Gastrocnemius medialis (tissue), 4 donors: ENCODE results near the gene HINFP. TPM values are rescaled to one million over a fixed set of nuclear protein-coding genes. Genes with fewer than 3 reads are reported as not detected.

Experiments used
- ATAC-seq, 2 donors: fragments of 150-250 bp; one replicate each; pipeline ENCODE4 v1.9.1; 2016
- DNase-seq, 2 donors: peaks; one replicate each; pipeline ENCODE4 v3.0.0-alpha.2; 2019
- H3K27ac ChIP-seq, 4 donors: fragments of 200-600 bp; sonication (generic); 1 replicate in 1 of 4; 2 replicates in 3 of 4; pipeline ENCODE4 v1.5.1; 2016 to 2018; ENCODE audit warnings: mild to moderate bottlenecking in 2 of 4, moderate library complexity in 1 of 4
- H3K27me3 ChIP-seq, 3 donors: fragments of 200-600 bp; sonication (generic) in 2 of 3; 1 replicate in 1 of 3; 2 replicates in 2 of 3; pipeline versions ENCODE4 v1.5.1 to v1.6.0; 2016 to 2019; ENCODE audit warnings: mild to moderate bottlenecking in 1 of 3, moderate library complexity in 1 of 3
- H3K36me3 ChIP-seq, 2 donors: fragments of 200-600 bp; sonication (generic) in 1 of 2; one replicate each; pipeline ENCODE4 v1.5.1; 2017 to 2018
- H3K4me1 ChIP-seq, 2 donors: fragments of 200-600 bp; sonication (generic) in 1 of 2; one replicate each; pipeline ENCODE4 v1.5.1; 2016 to 2017; ENCODE audit warnings: mild to moderate bottlenecking in 2 of 2
- H3K4me3 ChIP-seq, 4 donors: fragments of 200-600 bp; sonication (generic) in 3 of 4; 1 replicate in 1 of 4; 2 replicates in 3 of 4; pipeline ENCODE4 v1.5.1; 2016 to 2019; ENCODE audit warnings: mild to moderate bottlenecking in 2 of 4
- H3K9me3 ChIP-seq, 3 donors: fragments of 200-600 bp; sonication (generic) in 2 of 3; 1 replicate in 1 of 3; 2 replicates in 2 of 3; pipeline ENCODE4 v1.5.1; 2016 to 2019
- CTCF ChIP-seq, 5 experiments: fragments of 450-650 bp in 3 of 5; fragments of 200-600 bp in 2 of 5; sonication (generic) in 2 of 5; IDR thresholded peaks in 4 of 5; conservative IDR thresholded peaks in 1 of 5; 1 replicate in 4 of 5; 2 replicates in 1 of 5; pipeline ENCODE4 v1.5.1; 2016 to 2019; ENCODE audit warnings: antibody characterized with exemption in 5 of 5, mild to moderate bottlenecking in 3 of 5, moderate library complexity in 3 of 5
- POLR2A ChIP-seq, 2 donors: fragments of 450-650 bp; IDR thresholded peaks; one replicate each; pipeline ENCODE4 v1.6.1; 2017; ENCODE audit warnings: antibody characterized with exemption in 2 of 2, mild to moderate bottlenecking in 2 of 2, moderate library complexity in 2 of 2
- in situ Hi-C, 4 donors: fragments of 200-750 bp; cut with MboI; loops; one replicate each; pipeline versions ENCODE4 v1.15.0 to v1.8.0; 2017; ENCODE audit warnings: low sequenced_read_pairs in 4 of 4
- intact Hi-C: fragments of 100-400 bp; cut with DNase I; formaldehyde crosslinking; loops from one replicate; pipeline ENCODE4 v1.15.1; 2023; ENCODE audit warnings: low total_unique reads
- total RNA-seq, 4 donors: library from RNA; depleted of rRNA; stranded (reverse); fragments of >200 nt; gene quantifications; one replicate each; pipeline versions ENCODE4 v1.1.0 to v1.2.3, GENCODE V29; 2016

The HINFP gene
- total RNA-seq, 4 donors from 2014 or later = 8.1 to 17.8 (median 15.3) TPM

DNA sequence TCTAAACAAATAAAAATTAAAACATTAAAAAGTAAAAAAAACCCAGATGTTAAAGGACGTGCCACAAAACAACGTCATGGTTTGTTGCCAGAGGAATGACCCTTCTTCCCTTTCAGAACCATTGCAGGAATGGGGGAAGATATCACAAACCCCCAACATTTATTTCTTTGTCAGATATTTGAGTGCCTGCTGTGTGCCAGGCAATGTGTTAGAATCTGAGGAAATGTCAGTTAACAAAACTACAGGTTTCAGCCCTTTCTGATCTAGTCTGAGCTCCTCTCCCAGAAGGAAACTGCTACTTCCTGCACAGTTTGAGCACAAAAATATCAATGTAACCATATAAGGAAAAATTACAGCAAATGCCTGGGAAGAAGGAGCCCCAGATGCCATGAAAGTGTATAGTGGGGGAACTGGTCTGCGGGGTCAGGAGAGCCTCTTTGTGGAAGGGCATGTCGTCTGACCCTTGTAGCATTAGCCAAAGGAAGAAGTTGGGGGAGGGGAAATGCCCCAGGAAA is 56.8 kb downstream of the HINFP start:
- in situ Hi-C loops (no loop called here), intact Hi-C loops (no loop called here)
- ATAC-seq (no peak), DNase-seq (no peak)
- H3K36me3 ChIP-seq = peaks cover 0 to 41% of the 10 kb centered on the region in 2 donors
- H3K4me3 ChIP-seq = no peak overlapping the region
- no peaks in the 10 kb centered on the region for H3K9me3 ChIP-seq
- no peak overlapping the region for H3K27ac ChIP-seq
- H3K4me1 ChIP-seq = no peaks in the 10 kb centered on the region
- no peaks in the 10 kb centered on the region for H3K27me3 ChIP-seq
- TF ChIP-seq POLR2A (IDR thresholded peaks at IDR 0.05) = no peak
- no peak for TF ChIP-seq CTCF (IDR thresholded peaks at IDR 0.05 in 4 of 5, conservative IDR thresholded peaks at IDR 0.05 in 1 of 5)

DNA sequence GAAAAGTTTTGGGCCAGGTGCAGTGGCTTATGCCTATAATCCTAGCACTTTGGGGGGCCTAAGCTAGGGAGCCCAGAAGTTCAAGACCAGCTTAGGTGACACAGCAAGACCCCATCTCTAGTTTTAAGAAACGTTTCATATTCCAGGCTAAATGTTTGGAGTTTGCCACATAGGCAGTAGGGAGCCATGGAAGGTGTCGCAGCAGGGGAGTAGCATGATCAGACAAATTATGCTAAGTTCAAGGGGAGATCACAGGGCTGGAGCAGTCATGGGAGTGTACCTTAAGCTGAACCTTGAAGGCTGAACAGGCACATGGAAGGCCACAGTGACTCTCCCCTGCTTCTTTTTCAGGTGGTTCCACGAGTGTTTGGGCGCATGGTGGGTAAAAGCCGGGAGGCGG is 58.0 kb downstream of the HINFP start:
- intact Hi-C loops = no loop called here
- H3K36me3 ChIP-seq = peaks cover 0 to 32% of the 10 kb centered on the region in 2 donors
- DNase-seq = no peak

GRCh38 chr11:119179983-119180382 is 58.6 kb downstream of the HINFP start:
- ATAC-seq = no peak
- TF ChIP-seq CTCF (IDR thresholded peaks at IDR 0.05 in 4 of 5, conservative IDR thresholded peaks at IDR 0.05 in 1 of 5) (no peak), POLR2A (IDR thresholded peaks at IDR 0.05) (no peak)
- no peak overlapping the region for H3K4me3 ChIP-seq
- H3K27ac ChIP-seq = no peak overlapping the region
- no peaks in the 10 kb centered on the region for H3K4me1 ChIP-seq
- peaks cover 0 to 26% of the 10 kb centered on the region in 2 donors for H3K36me3 ChIP-seq
- no peaks in the 10 kb centered on the region for H3K27me3 ChIP-seq
- intact Hi-C loops (no loop called here), in situ Hi-C loops (no loop called here)
- H3K9me3 ChIP-seq = no peaks in the 10 kb centered on the region
- no peak for DNase-seq

More for the DNA sequence above, 58.0 kb downstream of the HINFP start:
- Histone ChIP-seq H3K9me3 (no peaks in the 10 kb centered on the region), H3K27me3 (no peaks in the 10 kb centered on the region), H3K27ac (no peak overlapping the region), H3K4me3 (no peak overlapping the region), H3K4me1 (no peaks in the 10 kb centered on the region)
- TF ChIP-seq POLR2A (IDR thresholded peaks at IDR 0.05) = no peak
- TF ChIP-seq CTCF (IDR thresholded peaks at IDR 0.05 in 4 of 5, conservative IDR thresholded peaks at IDR 0.05 in 1 of 5) = no peak
- no peak for ATAC-seq
- in situ Hi-C loops = no loop called here

GRCh38 chr11:119180729-119181676 is 59.6 kb downstream of the HINFP start:
- in situ Hi-C loops = no loop called here
- Histone ChIP-seq H3K36me3 (peaks cover 0 to 23% of the 10 kb centered on the region in 2 donors), H3K27me3 (no peaks in the 10 kb centered on the region), H3K4me3 (no peak overlapping the region), H3K27ac (no peak overlapping the region), H3K4me1 (no peaks in the 10 kb centered on the region), H3K9me3 (no peaks in the 10 kb centered on the region)
- no peak for ATAC-seq
- DNase-seq = no peak
- TF ChIP-seq POLR2A (IDR thresholded peaks at IDR 0.05) (no peak), CTCF (IDR thresholded peaks at IDR 0.05 in 4 of 5, conservative IDR thresholded peaks at IDR 0.05 in 1 of 5) (no peak)
- intact Hi-C loops = no loop called here
